NK-92 treated with Interleukin-12 subunit alpha and Interleukin-12 subunit beta, amount 100 ng/mL, for 24 hours (cell line): ENCODE results near the gene SPIN3.
"Not testable (repeated sequence)": the region's sequence is repeated elsewhere in the genome, so short reads cannot be mapped to it uniquely, and the experiment has no call there.

ENCODE experiments used
- DNase-seq: peaks from one replicate; lab custom pipeline; 2025; lab: John Stamatoyannopoulos, UW

SPIN3 gene

DNA sequence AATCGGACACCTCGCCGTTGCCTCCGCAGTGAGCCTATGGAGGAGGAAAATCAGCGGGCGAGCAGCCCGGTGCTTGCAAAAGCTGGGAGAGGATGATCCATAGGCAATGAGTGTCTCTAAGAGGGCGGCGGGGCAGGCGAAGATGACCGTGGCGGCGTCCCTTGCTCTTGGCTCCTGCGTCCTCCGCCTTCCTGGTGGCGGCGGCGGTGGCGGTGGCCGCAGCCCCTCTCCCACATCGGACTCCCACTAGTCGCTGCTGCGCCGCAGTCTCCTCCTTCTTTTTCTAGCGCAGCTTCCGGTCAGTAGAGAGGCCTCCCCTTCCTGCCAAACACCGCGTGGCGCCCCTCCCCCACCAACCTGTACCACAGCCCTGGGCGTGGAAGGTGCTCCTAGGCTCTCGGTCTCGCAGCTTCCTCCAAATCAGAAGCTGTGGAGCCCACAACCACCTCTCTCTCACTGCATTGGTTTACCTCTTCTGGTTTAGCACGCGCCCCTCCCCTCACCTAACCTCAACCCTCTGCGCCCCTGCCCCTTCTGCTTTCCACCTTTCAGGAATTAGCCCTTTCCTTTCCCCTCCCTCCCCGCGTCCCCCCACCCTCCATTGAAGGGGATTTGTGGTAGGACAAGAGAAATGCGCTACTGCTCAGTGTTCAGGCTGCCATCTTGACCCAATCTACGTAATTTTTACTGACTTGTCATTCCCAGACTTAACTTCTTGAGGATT lies at the start of gene SPIN3:
Gene SPIN3 (minus strand): TSS at position 271 of the 724 bp plus-strand sequence. CDS start 594 bp downstream, outside the sequence.
- DNase-seq: no peak

DNA sequence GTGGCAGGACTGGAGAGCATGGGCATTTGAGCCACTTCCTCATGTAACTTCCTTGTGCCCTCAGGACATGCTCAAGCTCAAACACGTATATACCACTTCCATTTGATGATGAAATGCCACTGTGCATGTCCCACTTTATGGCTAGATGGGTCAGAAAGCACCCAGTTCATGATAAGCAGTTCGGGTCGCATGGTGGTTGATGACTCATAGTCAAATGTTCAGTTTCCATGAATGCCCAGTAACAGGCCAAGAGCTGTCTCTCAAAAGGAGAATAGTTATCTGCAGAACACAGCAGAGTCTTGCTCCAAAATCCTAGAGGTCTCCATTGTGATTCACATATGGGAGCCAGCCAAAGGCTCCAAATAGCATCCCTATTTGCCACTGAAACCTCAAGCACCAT lies 48.9 kb upstream of the SPIN3 start:
- no peak for DNase-seq

DNA sequence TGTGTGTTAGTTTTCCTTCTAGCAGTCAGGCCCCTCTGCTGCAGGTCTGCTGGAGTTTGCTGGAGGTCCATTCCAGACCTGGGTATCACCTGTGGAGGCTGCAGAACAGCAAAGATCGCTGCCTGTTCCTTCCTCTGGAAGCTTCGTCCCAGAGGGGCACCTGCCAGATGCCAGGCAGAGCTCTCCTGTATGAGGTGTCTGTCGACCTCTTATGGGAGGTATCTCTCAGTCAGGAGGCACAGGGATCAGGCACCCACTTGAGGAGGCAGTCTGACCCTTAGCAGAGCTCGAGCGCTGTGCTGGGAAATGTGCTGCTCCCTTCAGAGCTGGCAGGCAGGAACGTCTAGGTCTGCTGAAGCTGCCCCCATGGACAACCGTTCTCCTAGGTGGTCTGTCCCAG lies 41.9 kb upstream of the SPIN3 start:
- not testable (repeated sequence) for DNase-seq

DNA sequence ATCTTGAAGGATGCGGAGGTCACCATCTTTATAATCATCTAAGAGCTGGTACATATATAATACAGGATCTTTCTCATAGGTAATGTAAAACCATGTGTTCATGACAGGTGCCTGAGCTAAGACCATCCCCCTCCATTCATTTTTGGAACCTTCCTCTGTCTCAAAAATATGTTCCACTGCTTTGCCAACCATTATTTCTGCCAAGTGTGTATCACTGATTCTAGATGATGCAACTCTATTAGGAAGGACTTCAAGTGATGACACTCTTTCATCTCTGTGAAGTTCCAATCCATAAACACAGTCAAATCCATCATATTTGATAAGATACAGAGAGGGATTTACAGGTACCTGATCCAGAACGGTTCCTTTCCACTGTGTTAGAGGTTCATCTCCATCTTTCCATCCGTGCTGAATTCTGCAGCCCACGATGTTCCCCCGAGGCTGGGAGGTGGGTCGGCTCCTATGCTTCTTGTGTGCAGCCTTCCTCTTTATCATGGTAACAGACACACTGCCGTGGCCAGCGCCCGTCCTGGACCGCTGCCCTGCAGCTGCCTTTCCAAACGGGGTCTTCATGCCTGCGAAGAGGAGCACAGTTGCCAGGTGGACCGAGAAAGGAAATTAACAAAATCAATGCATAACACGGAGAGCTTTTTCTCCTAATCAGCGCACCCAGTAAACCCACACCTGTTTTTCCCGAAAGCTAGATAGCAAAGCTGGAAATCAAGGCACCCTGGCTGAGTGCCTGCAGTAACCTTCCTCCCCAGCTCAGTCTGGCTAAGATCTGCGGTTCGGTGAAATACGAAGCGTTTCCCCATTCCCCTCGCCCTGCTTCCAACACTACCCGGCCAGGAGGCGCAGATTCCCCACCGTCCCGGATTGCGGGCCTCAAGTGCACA lies 718 bp downstream of the SPIN3 start:
- DNase-seq: no peak

DNA sequence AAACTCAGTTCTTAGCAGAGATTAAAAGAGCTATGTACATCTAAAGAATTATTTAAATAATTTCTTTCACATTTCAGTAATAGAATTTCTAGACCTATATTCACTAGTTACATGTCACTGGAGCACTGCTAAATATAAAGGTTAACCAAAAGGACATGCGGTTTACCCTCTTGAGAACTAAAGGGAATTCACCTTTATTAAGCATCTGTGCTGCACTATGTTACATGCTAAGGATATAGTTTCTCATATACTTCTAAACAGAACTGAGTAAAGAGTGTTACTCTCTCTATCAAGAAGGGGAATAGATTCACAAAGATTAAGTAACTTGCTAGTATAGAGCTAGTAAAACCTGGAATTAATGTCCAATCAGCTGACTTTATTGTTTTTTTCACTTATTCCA lies 7.6 kb downstream of the SPIN3 start:
- DNase-seq: no peak

DNA sequence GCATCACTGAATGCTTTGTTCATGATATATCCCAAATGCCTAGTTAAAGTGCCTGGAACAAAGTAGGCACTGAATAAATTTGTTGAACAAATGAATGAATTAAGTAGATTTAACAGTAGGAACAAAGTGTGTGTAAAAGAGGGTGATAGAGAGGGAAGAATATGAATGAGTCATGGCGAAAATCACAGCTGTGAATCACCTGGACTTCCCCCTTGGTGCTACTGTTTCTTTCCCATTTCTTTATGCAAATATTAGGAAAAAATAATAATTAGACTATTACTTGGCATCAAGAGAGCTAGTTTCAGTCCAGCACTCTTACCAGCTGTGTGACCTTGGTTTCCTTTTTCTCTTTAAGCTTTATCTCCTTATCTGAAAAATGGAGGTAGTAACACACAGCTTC lies 9.2 kb downstream of the SPIN3 start:
- DNase-seq: no peak

DNA sequence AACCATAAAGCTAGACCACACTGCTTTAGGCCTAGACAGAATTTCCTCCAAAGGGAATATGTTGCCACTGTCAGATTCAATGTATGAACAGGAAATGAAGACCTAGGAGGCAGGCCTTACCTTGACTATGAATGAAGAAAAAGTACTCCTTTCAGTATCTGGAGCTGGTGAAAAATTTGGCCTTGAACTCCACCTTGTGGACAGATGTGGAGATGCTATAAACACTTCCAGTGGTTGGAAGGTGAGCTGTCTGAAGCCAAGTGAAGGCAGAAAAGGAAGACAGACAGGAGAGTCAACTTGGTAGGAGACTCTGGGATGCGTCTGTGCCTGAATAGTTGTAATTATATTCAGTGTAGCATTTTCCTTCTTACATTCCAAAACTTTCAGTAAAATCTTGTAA lies 17.2 kb downstream of the SPIN3 start:
- DNase-seq: no peak

DNA sequence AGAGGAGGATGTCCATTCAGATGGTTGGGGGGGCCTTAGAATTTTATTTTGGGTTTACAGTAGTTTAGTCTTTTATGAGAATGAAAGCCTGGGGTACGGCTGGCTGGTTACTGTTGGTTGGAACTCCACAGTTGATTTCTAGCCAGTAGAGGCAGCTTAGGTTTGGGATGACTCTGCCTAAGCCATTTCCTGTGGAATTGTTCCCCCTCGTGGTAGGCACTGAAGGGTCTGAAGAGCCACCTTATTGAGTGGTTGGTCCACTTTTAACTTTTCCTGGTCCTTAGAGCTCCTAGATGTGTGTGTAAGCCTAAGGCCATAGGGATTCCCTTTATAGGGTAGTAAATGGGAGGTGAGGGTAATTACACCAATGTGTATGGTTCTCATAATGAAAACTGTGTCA lies 19.7 kb downstream of the SPIN3 start:
- DNase-seq: no peak

DNA sequence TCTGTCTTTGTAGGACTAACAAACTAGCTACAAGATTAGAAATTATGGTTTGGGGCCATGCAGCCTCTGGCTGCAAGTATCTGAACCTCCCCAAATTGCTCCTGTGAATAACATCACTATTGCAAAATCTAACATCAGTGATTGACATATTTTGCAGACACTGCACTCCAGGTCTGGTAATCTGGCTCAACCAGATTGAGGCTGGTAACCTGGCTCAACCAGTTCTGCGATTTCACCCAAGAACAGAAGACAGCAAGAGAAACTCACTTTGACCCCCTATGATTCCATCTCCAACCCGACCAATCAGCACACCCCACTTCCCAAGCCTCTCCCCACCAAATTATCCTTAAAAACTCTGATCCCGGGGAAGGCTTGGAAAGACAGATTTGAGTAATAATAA lies 20.9 kb downstream of the SPIN3 start:
- DNase-seq: no peak

DNA sequence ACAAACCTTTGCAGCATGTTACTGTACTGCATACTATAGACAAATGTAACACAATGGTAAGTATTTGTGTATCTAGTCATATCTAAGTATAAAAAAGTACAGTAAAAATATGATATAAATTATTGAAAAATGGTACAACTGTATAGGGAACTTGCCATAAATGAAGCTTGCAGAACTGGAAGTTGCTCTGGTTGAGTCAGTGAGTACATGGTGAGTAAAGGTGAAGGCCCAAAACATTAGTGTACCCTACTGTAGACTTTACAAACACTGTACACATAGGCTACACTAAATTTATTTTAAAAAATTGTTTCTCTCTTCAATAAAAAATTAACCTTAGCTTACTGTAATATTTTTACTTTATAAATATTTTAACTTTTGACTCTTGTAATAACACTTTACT lies 25.8 kb downstream of the SPIN3 start:
- no peak for DNase-seq

DNA sequence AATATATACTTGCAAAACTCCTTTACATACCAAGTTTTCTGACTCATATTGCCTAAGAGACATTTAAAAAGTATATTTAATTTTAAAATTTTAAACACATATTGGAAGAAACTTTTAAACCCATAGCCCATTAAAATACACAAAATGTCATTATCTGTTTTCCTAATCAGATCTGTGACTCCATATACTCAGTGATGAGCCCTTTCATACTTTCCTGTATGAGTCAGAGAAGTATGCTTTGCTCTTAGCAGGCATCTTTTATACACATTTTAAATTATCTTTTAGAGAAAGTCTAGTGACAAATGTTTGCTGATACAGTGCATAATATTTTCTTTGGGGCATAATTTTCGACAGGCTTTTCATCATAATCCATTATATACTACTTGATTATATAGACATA lies 26.4 kb downstream of the SPIN3 start:
- no peak for DNase-seq

DNA sequence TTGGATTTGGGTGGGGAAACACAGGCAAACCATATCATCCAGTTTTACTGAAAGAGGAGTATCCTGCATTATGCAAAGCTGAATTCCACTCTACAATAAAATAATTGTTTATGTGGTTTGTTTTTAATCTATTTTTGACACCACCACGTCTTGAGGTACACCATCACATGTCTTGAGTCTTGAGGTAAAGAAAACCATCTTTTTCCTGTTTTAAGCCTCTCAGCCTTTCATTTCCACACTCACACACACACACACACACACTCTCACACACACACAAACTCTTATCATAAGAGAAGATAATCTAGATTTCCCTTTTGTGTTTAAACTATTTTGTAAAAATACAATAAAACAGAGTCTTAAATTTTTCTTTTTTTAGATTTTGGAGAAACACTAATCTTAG lies 32.0 kb downstream of the SPIN3 start:
- no peak for DNase-seq

DNA sequence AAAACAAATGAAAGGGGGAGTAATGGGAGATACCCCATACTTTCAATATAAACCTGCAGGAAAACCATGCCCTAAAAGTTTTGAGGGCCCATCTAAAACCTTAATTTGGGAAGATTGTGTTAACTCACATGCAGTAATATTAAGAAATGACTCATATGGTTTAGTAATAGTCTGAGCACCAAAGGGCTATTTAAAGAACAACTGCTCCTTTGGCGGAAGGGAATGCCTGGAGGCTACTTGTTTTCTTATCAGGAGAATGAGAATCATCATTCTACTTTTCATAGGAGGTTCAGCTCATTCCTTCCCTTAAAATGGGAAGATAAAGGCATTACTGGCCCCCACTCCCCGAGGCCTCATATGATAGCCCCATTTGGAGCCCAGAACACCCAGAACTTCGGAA lies 47.6 kb downstream of the SPIN3 start:
- no peak for DNase-seq

DNA sequence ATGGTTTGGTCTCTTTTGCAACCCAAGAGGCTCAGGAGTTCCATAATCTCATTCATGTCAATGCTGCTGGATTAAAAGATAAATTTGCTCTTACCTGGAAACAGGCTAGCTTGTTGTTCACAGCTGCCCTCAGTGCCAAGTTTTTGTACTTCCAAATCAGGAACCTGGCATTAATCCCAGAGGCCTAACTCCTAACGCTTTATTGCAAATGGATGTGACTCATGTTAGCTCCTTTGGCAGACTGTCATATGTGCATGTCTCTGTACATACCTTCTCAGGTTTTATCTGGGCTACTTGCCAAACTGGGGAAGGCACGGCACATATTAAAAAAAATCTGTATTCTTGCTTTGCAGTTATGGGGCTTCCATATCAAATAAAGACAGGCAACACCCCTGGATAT lies 49.1 kb downstream of the SPIN3 start:
- DNase-seq: not testable (repeated sequence)

DNA sequence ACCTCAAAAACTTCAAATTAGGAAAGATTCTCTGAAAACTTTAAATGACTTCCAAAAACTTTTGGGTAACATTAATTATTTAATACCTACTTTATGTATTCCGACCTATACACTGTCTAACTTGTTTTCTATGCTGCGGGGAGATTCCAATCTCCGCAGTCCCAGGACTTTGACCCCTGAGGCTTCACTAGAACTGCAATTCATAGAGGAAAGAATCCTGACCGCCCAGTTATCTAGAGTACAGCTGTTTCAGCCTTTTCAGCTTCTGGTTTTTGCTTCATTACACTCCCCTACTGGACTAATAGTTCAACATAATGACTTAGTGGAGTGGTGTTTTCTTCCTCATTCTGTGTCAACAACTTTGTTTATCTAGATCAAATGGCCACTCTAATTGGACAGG lies 50.1 kb downstream of the SPIN3 start:
- DNase-seq: not testable (repeated sequence)

DNA sequence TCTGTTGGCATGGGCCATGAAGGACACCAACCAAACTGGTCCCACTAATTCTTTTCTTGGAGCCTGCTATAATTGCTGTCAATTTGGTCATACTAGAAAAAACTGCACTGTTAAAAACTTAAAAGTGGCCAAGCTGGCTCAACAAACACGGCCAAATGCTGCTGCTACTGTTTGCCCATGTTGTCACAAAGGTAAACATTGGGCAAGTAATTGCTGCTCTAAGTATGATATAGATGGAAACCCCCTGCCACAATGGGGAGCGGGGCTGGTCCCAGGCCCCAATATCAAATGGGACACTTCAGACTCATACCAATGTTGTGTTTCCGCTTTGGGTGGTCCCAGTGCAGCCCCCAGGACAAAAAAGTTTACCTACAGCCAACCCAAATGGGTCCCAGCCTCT lies 52.1 kb downstream of the SPIN3 start:
- DNase-seq: no peak
